Endothelial cell of umbilical vein (primary cell): Measurements from ENCODE around the gene SLC38A9. TPM values are rescaled to one million over a fixed set of nuclear protein-coding genes. Genes with fewer than 3 reads are reported as not detected.

ENCODE experiments used
- BruUV-seq: library from RNA; stranded (reverse); fragments of 400-500 nt; replicated peaks from 2 replicates; lab custom pipeline; 2021; lab: Mats Ljungman, UMichigan
- CTCF ChIA-PET: fragments of 300-600, 350-600 bp; sonication (Branson Sonifier 250); formaldehyde crosslinking; loops from one replicate; lab custom pipeline; 2021; ENCODE audit warnings: antibody characterized with exemption, inconsistent platforms; lab: Charles Lee
- POLR2A ChIA-PET: fragments of 300-600, 350-600 bp; sonication (Branson Sonifier 250); formaldehyde crosslinking; loops from one replicate; lab custom pipeline; 2021; ENCODE audit warnings: antibody characterized with exemption, inconsistent platforms; lab: Charles Lee
- DNase-seq: peaks from one replicate; pipeline ENCODE4 v3.0.0-alpha.2; 2011; ENCODE audit warnings: low read depth, low spot score
- FAIRE-seq: peaks from 2 replicates; lab custom pipeline; 2011; peaks lifted over from hg19 to GRCh38; lab: Jason Lieb, UNC
- H2AFZ ChIP-seq: 2 replicates; pipeline ENCODE4 v1.6.0; 2012; ENCODE audit warnings: low read depth, low read length, control low read depth, inconsistent platforms
- H3K27ac ChIP-seq: 2 replicates; pipeline ENCODE4 v1.5.1; 2011; ENCODE audit warnings: low read depth, mild to moderate bottlenecking, control low read depth, low read length, moderate library complexity; ENCODE audit not compliant: insufficient read depth
- H3K27me3 ChIP-seq, 2 experiments: 2 replicates each; pipeline versions ENCODE4 v1.6.0 to v1.6.1; 2011; ENCODE audit warnings: low read length in 2 of 2, mixed read lengths in 1 of 2; ENCODE audit not compliant: control insufficient read depth in 2 of 2, insufficient read depth in 2 of 2
- H3K36me3 ChIP-seq, 2 experiments: 2 replicates in 1 of 2; 3 replicates in 1 of 2; pipeline ENCODE4 v1.5.1; 2011; ENCODE audit warnings: low read length in 2 of 2, mild to moderate bottlenecking in 1 of 2, moderate library complexity in 1 of 2; ENCODE audit not compliant: control insufficient read depth in 2 of 2, insufficient read depth in 2 of 2; ENCODE audit errors: extremely low read depth in 1 of 2
- H3K4me1 ChIP-seq: 3 replicates; pipeline ENCODE4 v1.5.1; 2011; ENCODE audit warnings: mild to moderate bottlenecking, low read length; ENCODE audit not compliant: control insufficient read depth, insufficient read depth; ENCODE audit errors: extremely low read depth
- H3K4me2 ChIP-seq: 2 replicates; pipeline ENCODE4 v1.6.1; 2011; ENCODE audit warnings: low read length, control low read depth, mixed read lengths; ENCODE audit not compliant: insufficient read depth
- H3K4me3 ChIP-seq, 3 experiments: fragments of 200-600 bp in 1 of 3; sonication (generic), shearing (Covaris generic) in 1 of 3; replicated peaks in 1 of 3; 2 replicates each; pipeline ENCODE4 v1.5.1; 2011 to 2016; ENCODE audit warnings: control low read depth in 3 of 3, low read length in 3 of 3, mild to moderate bottlenecking in 2 of 3, inconsistent platforms in 1 of 3, low read depth in 1 of 3, moderate library complexity in 1 of 3; ENCODE audit not compliant: insufficient read depth in 1 of 3
- H3K79me2 ChIP-seq: 2 replicates; pipeline ENCODE4 v1.6.0; 2012; ENCODE audit warnings: low read length, inconsistent platforms; ENCODE audit not compliant: control insufficient read depth, insufficient read depth
- H3K9ac ChIP-seq: replicated peaks from 2 replicates; pipeline ENCODE3; 2011; ENCODE audit warnings: low read length, control low read depth; ENCODE audit not compliant: insufficient read depth; ENCODE audit errors: extremely low read depth
- H3K9me1 ChIP-seq: replicated peaks from 3 replicates; pipeline ENCODE4 v1.6.0; 2011; ENCODE audit warnings: mild to moderate bottlenecking, low read length; ENCODE audit not compliant: control insufficient read depth, insufficient read depth; ENCODE audit errors: extremely low read depth
- H3K9me3 ChIP-seq: replicated peaks from 2 replicates; pipeline ENCODE4 v1.5.1; 2012; ENCODE audit warnings: low read length, inconsistent platforms; ENCODE audit not compliant: control insufficient read depth, insufficient read depth
- H4K20me1 ChIP-seq: replicated peaks from 2 replicates; pipeline ENCODE3; 2011; ENCODE audit warnings: mild to moderate bottlenecking, low read length; ENCODE audit not compliant: control insufficient read depth, insufficient read depth; ENCODE audit errors: extremely low read depth
- CTCF ChIP-seq, 2 donors: IDR thresholded peaks; 1 replicate in 1 of 2; 2 replicates in 1 of 2; pipeline ENCODE4 v1.5.1; 2011; ENCODE audit warnings: low read length in 2 of 2, mild to moderate bottlenecking in 2 of 2, moderate library complexity in 2 of 2, control low read depth in 1 of 2, inconsistent platforms in 1 of 2, low read depth in 1 of 2; ENCODE audit not compliant: insufficient read depth in 1 of 2; ENCODE audit errors: extremely low read depth in 1 of 2
- EZH2 ChIP-seq: IDR thresholded peaks from 2 replicates; pipeline ENCODE4 v1.6.1; 2012; ENCODE audit warnings: borderline replicate concordance, low read depth, mild to moderate bottlenecking, moderate library complexity, low read length, inconsistent platforms; ENCODE audit not compliant: severe bottlenecking
- GATA2 ChIP-seq: IDR thresholded peaks from 2 replicates; pipeline ENCODE4 v1.7.0; 2011; ENCODE audit warnings: low read depth, mild to moderate bottlenecking, moderate library complexity, mixed read lengths, low read length; ENCODE audit not compliant: insufficient read length, insufficient read depth
- MAX ChIP-seq: IDR thresholded peaks from 2 replicates; pipeline ENCODE4 v1.6.1; 2011; ENCODE audit not compliant: insufficient read depth, insufficient read length
- MYC ChIP-seq: IDR thresholded peaks from one replicate; pipeline ENCODE4 v1.6.1; 2011; ENCODE audit warnings: mild to moderate bottlenecking, low read depth, low read length
- POLR2A ChIP-seq: IDR thresholded peaks from 2 replicates; pipeline ENCODE4 v1.6.1; 2012; ENCODE audit warnings: low read depth, mild to moderate bottlenecking, control low read depth, low read length
- POLR2AphosphoS5 ChIP-seq: IDR thresholded peaks from 2 replicates; pipeline ENCODE4 v1.6.1; 2012; ENCODE audit warnings: low read depth, mild to moderate bottlenecking, control low read depth, low read length, moderate library complexity; ENCODE audit not compliant: insufficient read depth
- dilution Hi-C: fragments of 300-500 bp; cut with MboI; formaldehyde crosslinking; loops from one replicate; pipeline ENCODE4 v1.15.0; 2019; ENCODE audit warnings: low sequenced_read_pairs; ENCODE audit not compliant: extremely low pct_ligation_motif_present
- intact Hi-C: fragments of 100-400 bp; cut with micrococcal nuclease; formaldehyde crosslinking; loops from one replicate; pipeline ENCODE4 v1.10.0; 2022
- polyA plus RNA-seq, 4 experiments: library from polyadenylated mRNA; depleted of rRNA in 3 of 4; stranded (reverse) in 3 of 4; unstranded in 1 of 4; fragments of >200 nt; gene quantifications; 2 replicates each; pipeline versions ENCODE4 v1.2.1 to v1.2.3, GENCODE V29; 2011 to 2012; ENCODE audit warnings: missing spikeins in 1 of 4
- total RNA-seq: library from RNA; stranded (reverse); gene quantifications from 2 replicates; pipeline ENCODE4 v1.2.3, GENCODE V29; 2021

The SLC38A9 gene
- total and polyA plus RNA-seq, 2 donors (not counting 3 experiments of a cell fraction or from before 2014, with no cell fraction given), result 14.1 to 24.9 TPM

GRCh38 chr5:55610542-55610941, 101.6 kb downstream of the SLC38A9 start:
- Histone ChIP-seq H3K36me3 (no peaks in the 10 kb centered on the region), H3K9ac (no peak overlapping the region), H3K4me1 (no peaks in the 10 kb centered on the region), H3K9me3 (no peaks in the 10 kb centered on the region), H3K27ac (no peak overlapping the region), H3K4me2 (no peak overlapping the region), H4K20me1 (no peaks in the 10 kb centered on the region), H2AFZ (no peak overlapping the region), H3K9me1 (no peaks in the 10 kb centered on the region), H3K4me3 (no peak overlapping the region), H3K27me3 (no peaks in the 10 kb centered on the region), H3K79me2 (no peaks in the 10 kb centered on the region)
- no TSS peak for BruUV-seq
- no peak for FAIRE-seq
- DNase-seq, result no peak
- TF ChIP-seq EZH2 (no peak), MAX (no peak), MYC (no peak), CTCF (IDR thresholded peaks at IDR 0.05; ENCODE audit: extremely low read depth in 1 of 2, insufficient read depth in 1 of 2, low read depth in 1 of 2, low read length in 2 of 2) (no peak), POLR2AphosphoS5 (no peak), POLR2A (no peak), GATA2 (no peak)
- intact Hi-C loops, result no loop called here
- CTCF ChIA-PET, result no interaction called here
- POLR2A ChIA-PET, result no interaction called here
- dilution Hi-C loops, result no loop called here
